GM23248 (cell line): ENCODE results near the gene AICDA.

ENCODE experiments used
- EZH2 ChIP-seq: fragments of 200-600 bp; sonication (generic); IDR thresholded peaks from 2 replicates; pipeline ENCODE4 v1.6.1; 2018; ENCODE audit warnings: antibody characterized with exemption, mild to moderate bottlenecking; ENCODE audit not compliant: insufficient read depth, poor library complexity, severe bottlenecking
- EZH2phosphoT487 ChIP-seq: fragments of 200-600 bp; sonication (generic); IDR thresholded peaks from 2 replicates; pipeline ENCODE4 v1.6.1; 2018; ENCODE audit warnings: antibody characterized with exemption, moderate library complexity, mild to moderate bottlenecking, low read depth; ENCODE audit not compliant: insufficient read depth

DNA sequence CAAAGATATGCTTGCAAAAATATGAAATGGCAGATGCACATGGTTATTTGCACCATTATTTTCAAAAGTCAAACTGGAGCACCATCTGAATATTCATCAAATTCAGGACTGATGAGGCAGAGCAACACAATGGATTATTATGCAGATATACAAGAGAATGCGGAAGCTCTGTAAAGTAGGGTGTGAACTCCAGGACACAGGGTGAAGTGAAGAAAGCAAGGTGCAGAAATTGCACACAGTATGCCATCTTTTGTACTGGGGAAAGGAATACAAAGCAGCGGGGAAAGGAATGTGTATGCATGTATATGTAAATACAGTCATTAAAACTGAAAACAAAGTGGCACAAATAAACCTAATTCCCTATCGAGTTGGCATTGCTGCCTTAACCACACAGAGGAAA is 49.3 kb downstream of the AICDA start:
- no peak for TF ChIP-seq EZH2phosphoT487
- no peak for TF ChIP-seq EZH2
